Chondrocyte (in vitro differentiated cells): Measurements from ENCODE around the gene ZFC3H1. TPM values are rescaled to one million over a fixed set of nuclear protein-coding genes. Genes with fewer than 3 reads are reported as not detected.

ENCODE experiments used
- DNase-seq: peaks from one replicate; pipeline ENCODE4 v3.0.0; 2021; ENCODE audit warnings: mixed read lengths, low spot score
- H3K27ac Mint-ChIP-seq: one replicate; pipeline ENCODE4 v1.8.0; 2021; ENCODE audit warnings: mild to moderate bottlenecking, moderate library complexity, mixed read lengths; ENCODE audit not compliant: unreplicated experiment
- H3K27me3 Mint-ChIP-seq: 2 replicates; pipeline ENCODE4 v1.8.0; 2021; ENCODE audit warnings: low read depth, mixed read lengths
- H3K36me3 Mint-ChIP-seq: 2 replicates; pipeline ENCODE4 v1.8.0; 2021; ENCODE audit warnings: low read depth, mixed read lengths
- H3K4me1 Mint-ChIP-seq: 2 replicates; pipeline ENCODE4 v1.8.0; 2021; ENCODE audit warnings: low read depth, mild to moderate bottlenecking, mixed read lengths
- H3K4me3 Mint-ChIP-seq: one replicate; pipeline ENCODE4 v1.8.0; 2021; ENCODE audit warnings: mild to moderate bottlenecking, moderate library complexity, mixed read lengths; ENCODE audit not compliant: unreplicated experiment
- H3K9me3 Mint-ChIP-seq: 2 replicates; pipeline ENCODE4 v1.8.0; 2021; ENCODE audit warnings: low read depth, mixed read lengths
- total RNA-seq: library from RNA; stranded (reverse); gene quantifications from 3 replicates; pipeline ENCODE4 v1.2.1, GENCODE V29; 2021
- TF ChIP-seq, protein P1 (sequence below): fragments of 200-600 bp; sonication (generic); IDR thresholded peaks from 2 replicates; pipeline ENCODE4 v1.5.0; 2021; ENCODE audit warnings: antibody characterized with exemption, mild to moderate bottlenecking, moderate library complexity

The ZFC3H1 gene
- total RNA-seq, 1 donor from 2014 or later = 39.6 TPM

GRCh38 chr12:71605039-71605438 lies 58.6 kb downstream of the ZFC3H1 start:
- Mint-ChIP-seq H3K4me3 (no peak overlapping the region), H3K27me3 (no peaks in the 10 kb centered on the region), H3K4me1 (peaks cover 33% of the 10 kb centered on the region), H3K36me3 (peaks cover 37% of the 10 kb centered on the region), H3K9me3 (no peaks in the 10 kb centered on the region), H3K27ac (no peak overlapping the region)
- TF ChIP-seq, protein P1, sequence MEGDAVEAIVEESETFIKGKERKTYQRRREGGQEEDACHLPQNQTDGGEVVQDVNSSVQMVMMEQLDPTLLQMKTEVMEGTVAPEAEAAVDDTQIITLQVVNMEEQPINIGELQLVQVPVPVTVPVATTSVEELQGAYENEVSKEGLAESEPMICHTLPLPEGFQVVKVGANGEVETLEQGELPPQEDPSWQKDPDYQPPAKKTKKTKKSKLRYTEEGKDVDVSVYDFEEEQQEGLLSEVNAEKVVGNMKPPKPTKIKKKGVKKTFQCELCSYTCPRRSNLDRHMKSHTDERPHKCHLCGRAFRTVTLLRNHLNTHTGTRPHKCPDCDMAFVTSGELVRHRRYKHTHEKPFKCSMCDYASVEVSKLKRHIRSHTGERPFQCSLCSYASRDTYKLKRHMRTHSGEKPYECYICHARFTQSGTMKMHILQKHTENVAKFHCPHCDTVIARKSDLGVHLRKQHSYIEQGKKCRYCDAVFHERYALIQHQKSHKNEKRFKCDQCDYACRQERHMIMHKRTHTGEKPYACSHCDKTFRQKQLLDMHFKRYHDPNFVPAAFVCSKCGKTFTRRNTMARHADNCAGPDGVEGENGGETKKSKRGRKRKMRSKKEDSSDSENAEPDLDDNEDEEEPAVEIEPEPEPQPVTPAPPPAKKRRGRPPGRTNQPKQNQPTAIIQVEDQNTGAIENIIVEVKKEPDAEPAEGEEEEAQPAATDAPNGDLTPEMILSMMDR = no peak
- DNase-seq = no peak

- Mint-ChIP-seq H3K27me3 (no peaks in the 10 kb centered on the region), H3K4me3 (no peak overlapping the region), H3K27ac (no peak overlapping the region), H3K4me1 (peaks cover 33% of the 10 kb centered on the region), H3K9me3 (no peaks in the 10 kb centered on the region), H3K36me3 (peaks cover 25% of the 10 kb centered on the region)
- no peak for DNase-seq
- TF ChIP-seq, protein P1 = no peak
These were observed 60.7 kb downstream of the ZFC3H1 start for GRCh38 chr12:71602761-71603577.

GRCh38 chr12:71601546-71601945 lies 62.1 kb downstream of the ZFC3H1 start:
- TF ChIP-seq, protein P1 = no peak
- Mint-ChIP-seq H3K9me3 (no peaks in the 10 kb centered on the region), H3K27me3 (no peaks in the 10 kb centered on the region), H3K4me3 (no peak overlapping the region), H3K27ac (no peak overlapping the region), H3K4me1 (peaks cover 33% of the 10 kb centered on the region), H3K36me3 (peaks cover 14% of the 10 kb centered on the region)
- no peak for DNase-seq

DNA sequence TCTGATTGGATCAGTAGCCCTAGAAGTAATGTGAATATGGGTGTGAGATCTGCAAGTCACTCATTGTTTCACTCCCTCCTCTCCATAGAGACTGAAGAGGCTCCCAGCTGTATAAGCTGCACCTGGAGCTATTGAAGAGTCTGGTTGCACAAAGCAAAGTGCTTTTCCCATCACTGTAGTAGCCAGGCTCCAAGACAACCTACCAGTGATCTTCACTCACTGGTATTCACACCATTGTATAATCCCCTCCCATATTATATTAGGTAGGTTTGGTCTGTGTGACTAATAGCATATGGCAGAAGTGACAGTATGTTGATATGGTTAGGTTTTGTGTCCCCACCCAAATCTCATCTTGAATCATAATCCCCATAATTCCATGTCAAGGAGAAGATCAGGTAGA lies 64.4 kb downstream of the ZFC3H1 start:
- Mint-ChIP-seq H3K9me3 (no peaks in the 10 kb centered on the region), H3K4me1 (peaks cover 32% of the 10 kb centered on the region), H3K36me3 (no peaks in the 10 kb centered on the region), H3K27ac (no peak overlapping the region), H3K4me3 (no peak overlapping the region), H3K27me3 (no peaks in the 10 kb centered on the region)
- TF ChIP-seq, protein P1 = no peak
- no peak for DNase-seq

- H3K9me3 Mint-ChIP-seq = no peaks in the 10 kb centered on the region
- H3K4me3 Mint-ChIP-seq = no peak overlapping the region
- DNase-seq = no peak
- H3K36me3 Mint-ChIP-seq = no peaks in the 10 kb centered on the region
- H3K4me1 Mint-ChIP-seq = peaks cover 24% of the 10 kb centered on the region
- H3K27me3 Mint-ChIP-seq = no peaks in the 10 kb centered on the region
- TF ChIP-seq, protein P1 = peak; percentile 38
- H3K27ac Mint-ChIP-seq = peak overlapping the region; percentile 64
These were observed 69.3 kb downstream of the ZFC3H1 start for GRCh38 chr12:71594214-71594948.
